Stimulated activated CD8-positive, alpha-beta memory T cell treated with anti-CD3 and anti-CD28 coated beads, Interleukin-15, amount 100 ng/mL, for 24 hours (primary cell): ENCODE measurements around the gene MECR.

Source experiments
- DNase-seq: peaks from one replicate; pipeline ENCODE4 v3.0.0-alpha.2; 2020; ENCODE audit warnings: low read depth

MECR gene

DNA sequence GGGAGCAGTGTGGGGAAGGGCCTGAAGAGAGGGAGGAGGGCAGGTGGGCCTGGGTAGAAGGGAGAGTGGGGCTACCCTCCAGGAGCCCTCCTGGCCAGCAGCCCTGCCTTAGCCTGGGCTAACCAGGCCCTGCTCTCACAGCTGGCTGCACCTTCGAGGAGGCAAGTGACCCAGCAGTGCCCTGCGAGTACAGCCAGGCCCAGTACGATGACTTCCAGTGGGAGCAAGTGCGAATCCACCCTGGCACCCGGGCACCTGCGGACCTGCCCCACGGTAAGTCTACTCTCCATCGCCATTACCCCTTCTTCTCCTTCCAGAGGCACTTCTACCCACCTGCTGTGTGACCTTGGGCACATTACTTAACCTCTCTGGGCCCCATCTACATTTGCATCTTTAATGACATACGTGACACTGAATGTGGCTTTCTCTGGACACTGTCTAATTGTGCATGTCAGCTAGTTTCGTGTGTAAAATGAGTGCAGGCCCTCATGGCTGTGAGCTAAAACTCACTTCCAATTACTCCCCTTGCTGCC lies 24.5 kb upstream of the MECR start:
- DNase-seq: no peak

DNA sequence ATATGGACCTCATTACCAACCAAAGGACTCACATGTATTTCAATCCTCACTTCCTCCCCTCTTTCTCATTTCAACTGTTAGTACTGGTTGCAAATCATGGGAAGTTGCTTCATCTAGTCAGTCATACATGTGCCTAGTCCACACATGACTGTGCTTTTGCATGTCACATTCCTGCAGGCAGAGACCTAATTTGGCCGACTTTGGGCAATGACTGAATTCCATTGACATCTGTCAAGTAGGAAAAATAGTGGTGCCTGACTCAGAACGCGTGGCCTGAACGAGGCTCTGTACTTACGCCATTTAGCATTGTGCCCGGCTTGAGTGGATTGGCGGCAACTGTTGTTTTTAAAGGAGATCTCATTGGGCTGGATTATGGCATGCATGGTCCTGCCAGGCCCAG lies 23.6 kb upstream of the MECR start:
- no peak for DNase-seq

DNA sequence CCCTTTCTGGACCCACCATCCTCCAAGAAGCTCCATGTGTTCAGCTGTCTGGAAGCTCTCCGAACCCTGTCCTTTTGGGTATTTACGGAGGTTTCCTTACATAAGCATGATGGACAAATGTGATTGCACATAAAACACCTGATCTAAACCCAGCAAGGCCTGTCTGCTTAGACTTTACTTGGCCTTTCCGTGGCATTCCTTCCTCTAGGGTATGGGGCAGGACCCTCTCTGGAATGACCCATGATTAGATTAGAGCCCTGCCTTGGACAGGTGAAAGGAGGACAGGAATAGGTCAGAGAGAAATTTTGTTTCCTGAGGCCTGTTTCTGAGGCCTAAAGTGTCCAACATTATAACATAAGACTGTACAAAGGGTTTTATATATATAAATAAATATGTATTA lies 22.4 kb upstream of the MECR start:
- DNase-seq: no peak

DNA sequence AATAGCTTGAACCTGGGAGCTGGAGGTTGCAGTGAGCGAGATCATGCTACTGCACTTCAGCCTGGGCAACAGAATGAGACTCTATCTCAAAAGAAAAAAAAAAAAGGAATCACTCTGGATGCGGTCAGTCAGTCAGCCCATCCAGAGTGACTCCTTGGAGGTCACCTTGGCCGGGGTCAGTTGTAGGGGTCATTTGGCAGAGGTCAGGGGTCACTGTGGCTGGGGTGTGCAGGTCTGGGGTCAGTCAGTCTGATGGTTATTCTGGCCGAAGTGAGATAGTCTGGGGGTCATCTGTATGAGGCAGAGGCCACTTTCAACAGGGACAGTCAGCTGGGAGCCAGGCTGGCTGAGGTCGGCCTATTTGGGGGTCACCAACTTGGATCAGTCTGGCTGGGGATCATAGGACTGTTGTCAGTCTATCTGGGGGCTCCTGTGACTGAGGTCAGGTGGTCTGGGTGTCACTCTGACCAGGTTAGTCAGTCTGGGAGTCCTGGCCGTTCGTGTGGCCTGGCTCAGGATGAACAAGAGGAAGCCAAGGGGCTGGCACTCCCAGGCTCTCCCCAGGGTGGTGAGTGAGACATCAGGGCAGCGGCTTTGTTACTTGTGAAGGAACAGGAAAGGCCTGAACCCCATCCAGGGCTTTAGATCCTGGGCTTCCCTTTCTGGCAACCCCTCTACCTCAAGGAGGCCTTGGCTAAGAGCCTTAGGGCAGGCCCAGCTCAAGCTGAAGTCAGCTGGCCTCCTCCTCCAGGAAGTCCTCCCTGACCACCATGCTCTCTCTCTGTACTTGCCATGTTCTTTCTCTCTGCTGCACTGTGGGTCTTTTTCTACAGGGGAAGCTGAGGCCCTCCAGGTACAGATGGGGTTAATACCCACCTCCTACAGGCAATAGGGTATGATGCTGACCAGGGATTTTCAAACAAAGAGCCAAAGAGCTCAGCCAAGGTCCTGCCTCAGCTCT lies 20.7 kb upstream of the MECR start:
- DNase-seq: no peak

DNA sequence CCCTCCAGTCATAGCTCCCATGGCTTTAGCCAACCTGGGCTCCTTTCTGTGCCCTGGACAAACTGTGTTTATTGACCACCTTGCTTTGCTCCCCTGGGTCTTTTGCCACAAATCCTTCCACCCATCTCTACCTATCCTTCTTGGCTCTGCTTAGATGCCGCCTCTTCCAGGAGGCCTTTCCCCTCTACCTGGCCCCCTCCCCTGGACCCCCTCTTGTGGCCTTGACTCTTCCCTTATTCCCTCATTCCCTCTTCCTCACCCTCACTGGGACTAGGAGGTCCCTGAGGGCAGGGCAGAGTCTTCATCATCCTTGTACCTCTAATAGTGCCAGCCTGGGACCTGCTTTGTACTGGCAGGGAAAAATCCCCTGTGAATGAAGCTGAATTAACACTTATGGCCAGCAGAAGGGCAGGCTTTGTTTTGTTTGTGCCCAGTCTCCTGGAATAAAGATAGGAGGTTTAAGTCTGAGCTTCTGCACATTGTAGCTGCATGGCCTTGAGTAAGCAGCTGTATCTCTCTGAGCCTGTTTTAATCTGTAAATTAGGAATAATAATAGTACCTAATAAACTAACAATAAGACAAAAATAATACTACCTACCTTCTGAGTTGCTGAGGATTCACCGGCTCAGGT lies 19.3 kb upstream of the MECR start:
- no peak for DNase-seq

DNA sequence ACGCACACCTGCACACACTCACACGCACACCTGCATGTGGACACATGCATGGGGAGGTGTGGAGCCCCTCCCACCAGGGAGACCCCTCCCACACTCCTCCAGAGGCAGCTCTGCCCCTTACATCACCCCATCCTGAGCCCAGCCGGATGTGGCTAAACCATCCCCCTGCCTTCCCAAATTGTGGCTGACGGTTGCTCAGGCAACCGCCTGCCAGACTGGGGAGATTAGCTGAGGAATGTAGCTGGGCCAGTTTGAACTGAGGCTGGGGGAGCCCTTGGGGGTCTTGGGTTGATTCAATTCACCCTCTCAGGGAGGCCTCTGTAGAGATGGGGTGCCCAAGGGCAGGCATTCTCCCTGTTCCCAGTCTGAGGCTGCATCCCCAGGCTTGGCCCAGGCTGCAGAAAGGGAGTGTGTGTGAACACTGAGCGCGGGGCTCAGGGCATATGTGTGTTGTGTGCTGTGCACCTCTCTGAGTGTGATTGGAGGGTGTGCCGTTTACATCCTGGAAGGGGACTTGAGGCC lies 18.5 kb upstream of the MECR start:
- no peak for DNase-seq

DNA sequence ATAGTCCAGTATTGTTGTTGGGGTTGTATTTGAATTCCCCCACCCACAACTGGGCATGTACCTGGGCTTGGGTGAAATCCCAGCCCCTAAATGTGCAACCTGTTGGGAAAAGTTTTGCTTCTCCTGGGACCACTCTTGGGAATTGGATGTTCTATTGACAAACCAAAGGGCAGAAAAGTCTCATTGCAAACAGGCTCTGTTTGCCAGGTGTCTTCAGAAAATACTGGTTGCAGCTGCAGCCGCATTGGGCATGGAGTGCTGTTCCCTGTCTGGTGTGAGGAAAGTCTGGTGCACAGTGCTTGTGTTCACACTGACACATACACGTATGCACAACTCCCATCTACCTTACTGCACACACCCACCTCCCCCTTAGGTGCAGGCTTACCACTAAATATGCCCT lies 17.7 kb upstream of the MECR start:
- DNase-seq: no peak

DNA sequence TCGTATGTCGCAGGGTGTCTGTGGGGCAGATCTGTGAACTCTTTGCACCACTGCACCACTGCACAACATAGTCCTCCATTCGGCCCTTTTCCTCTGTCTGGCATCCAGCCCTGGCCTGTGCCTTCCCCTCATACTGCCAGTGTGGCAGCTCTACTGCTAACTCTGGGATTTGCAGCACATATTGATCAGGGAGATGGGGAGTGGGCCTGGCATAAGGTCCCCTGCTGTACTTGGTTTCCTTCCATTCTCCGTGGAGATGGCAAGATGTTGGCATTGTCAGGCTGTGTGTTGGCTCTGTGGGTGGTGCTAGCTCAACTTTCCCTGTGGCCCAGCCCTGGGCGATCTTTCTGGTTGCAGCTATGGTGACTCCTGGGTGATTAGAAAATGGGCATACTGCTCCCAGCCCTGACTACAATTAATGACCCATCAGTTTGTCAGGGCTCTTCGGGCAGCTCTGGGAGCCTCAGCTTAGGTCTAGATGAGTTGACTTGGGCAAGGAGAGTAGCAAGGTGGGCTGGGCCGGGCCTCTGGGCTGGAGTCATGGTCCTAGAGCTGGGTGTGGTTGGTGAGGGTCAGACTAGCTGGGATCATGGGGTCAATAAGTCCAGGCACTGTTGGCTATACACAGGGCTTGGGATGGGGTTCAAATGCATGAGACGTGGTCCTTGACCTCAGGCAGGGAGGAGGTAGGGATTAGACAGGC lies 17.0 kb upstream of the MECR start:
- no peak for DNase-seq

DNA sequence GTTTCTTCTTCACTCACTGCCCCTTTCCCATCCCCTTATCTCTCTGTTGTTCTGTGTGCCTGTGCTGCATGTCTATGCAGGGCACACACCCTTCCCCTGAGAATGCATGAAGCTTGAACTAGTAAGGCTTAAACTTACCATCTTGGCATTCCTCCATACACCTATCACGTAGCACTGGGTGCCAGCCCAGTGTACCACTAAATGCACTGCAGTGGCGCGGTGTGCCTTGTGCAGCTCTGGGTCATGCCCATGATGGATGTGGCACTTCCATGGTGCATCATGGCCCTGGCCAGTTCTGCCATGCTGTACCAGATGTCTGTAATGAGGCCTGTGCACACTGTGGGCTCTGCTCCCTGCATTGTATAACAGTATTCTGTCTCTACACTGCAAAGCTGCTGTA lies 16.3 kb upstream of the MECR start:
- DNase-seq: no peak

DNA sequence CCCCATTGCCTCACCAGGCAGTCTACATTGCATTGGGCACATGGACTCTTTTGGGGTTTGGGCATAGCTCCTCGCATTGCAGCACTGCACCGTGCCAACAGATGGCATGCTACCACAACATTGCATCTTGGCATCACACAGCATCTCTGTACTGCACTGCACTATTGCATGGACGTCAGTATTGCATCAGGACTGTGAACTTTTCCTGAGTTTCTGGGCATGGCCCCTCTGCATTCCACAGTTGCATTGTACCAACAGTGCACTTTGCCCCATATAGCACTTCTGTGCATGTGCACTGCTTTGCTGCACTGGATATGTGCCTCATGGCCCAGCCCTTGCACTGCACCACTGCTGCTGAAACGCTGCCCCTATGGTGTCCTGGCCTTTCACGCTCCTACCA lies 15.1 kb upstream of the MECR start:
- no peak for DNase-seq

DNA sequence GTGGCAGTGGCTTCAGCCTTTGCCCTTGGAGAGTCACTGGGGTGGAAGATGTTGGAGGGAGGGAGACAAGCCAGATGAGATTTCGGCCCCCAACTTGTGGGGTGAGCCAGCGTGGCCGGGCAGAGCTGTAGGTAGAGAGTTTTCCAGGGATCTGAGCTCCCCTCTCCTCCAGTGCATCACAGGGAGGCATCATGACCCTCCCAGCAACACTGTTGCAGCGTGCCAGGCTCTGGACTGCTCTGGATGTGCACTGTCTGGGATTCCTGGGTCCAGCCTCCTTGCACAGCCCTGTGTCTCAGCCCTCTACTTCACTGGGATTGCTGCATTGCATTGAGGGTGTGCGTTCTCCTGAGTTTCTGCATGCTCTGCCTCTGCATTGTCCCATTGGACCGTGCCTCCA lies 14.5 kb upstream of the MECR start:
- DNase-seq: no peak

DNA sequence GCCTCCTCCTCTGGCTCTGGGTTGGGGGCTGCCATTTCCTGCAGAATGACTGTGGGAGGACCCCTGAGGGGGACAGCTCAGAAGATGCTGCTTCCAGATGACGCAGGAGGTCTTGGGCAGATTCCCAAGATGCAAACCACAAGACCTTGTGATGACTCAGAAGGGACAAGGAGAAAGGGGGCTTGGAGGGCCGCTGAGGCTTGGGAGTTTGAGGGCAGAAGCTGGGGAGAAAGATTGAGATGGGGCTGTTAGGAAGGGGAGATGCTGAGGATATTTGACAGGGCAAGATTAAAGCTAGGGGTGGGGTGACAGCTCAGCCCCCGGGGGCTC lies 13.1 kb upstream of the MECR start:
- no peak for DNase-seq

DNA sequence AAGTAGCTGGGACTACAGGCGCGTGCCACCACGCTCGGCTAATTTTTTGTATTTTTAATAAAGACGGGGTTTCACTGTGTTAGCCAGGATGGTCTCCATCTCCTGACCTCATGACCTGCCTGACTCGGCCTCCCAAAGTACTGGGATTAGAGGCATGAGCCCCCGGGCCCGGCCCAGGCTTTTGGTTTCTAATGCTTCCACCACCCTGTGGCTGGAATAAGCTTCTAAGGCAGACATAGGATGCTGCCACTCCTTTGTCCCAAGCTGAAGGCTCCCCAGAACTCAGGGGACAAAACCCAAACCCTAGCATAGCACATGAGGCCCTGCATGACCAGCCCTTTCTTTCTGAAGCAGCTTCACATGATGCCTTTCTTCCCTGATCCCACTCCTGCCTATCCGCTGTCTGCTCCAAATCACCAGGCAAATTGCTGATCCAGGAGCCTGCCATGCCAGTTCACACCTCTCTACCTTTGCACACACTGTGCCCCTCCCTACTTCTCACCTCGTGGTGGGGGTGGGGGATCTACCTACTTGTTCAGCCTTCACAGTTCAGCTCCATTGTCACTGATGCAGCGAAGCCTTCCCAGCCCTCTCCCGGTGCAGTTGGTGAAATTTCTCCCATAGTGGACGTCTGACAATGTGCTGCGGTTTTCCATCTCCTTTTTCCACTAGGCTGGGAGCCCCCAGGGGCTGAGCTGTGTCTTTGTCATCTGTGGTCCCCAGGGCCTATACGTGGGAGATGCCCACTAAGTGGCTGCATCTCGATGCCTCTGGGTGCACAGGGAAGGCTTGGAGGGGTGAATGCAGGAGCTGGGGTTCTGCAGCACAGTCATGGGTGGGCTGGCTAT lies 12.5 kb upstream of the MECR start:
- no peak for DNase-seq

DNA sequence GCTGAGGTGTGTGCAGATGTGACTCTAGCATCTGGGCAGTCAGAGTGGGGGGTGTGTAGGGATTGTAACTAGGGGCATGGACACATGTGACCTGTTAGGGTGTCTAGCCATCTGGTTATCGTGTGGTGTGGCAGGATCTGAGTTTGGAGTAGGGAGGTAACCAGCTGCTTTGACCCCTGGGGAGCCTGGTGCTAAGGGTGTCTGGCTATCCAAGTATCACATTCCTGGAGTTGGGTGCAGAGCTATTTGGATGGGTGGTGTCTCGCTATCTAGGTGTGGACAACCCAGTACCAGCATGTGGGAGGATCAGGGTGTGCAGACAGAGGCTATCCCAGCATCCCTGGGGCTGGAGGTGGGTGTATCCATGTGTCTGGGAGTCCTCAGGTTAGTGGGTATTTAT lies 10.3 kb upstream of the MECR start:
- no peak for DNase-seq

DNA sequence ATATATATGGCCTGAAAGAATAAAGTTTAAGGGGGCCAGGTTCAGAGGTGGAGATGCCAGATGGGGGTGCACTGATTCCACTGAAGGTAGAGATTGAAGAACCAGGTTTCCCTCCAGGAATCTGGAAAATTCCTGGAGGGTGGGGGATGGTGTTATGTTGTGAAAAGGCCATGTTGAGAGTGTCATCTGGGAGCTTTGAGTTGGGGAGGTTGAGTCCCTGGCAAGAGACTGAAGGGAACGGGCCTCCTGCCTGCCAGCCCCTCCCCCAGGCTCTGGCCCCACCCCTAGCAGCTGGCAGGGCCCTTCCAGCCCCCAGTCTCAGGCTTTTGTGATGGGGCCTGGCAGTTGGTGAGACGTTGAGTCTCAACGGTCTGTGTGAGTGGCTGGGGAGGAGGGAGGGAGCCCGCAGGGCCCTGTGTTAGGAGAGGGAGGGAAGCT lies 9.7 kb upstream of the MECR start:
- no peak for DNase-seq

DNA sequence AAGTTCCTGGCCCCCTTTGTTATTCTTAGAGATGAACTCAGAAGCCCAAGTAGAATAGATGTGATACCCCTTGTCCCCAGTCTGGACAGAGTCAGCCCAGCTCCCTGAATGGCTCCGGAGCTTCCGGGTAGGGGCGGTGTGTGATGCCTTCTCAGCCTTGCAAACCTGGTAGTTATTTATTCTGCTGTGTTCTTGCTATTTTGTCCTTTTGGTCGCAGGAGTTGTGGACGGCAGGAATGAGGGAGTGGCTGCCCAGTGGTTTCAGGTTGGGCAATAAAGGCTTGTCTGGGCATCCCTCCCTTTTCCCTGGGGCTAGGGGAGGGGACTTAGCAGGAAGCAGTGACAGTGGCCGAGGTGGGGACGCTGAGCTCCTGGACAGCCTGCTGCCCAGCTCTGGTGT lies 8.4 kb upstream of the MECR start:
- no peak for DNase-seq

DNA sequence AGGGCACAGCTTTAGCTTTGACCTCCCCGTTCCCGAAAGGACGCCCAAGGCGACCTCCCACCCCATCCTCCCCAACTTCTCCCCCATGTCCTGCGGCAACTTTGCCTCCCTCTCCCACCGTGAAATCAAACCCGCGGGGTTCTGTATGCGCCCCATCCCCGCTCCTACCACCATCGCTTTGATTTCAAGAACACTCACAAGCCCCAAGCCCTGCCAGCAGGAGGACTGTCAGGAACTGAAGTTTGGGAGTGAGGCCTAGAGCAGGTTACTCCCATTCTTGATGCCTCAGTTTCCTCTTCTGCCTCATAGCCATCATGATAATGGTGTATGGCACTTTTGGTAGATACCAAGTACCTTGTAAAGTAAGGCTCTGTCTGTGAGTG lies 7.9 kb upstream of the MECR start:
- DNase-seq: no peak

DNA sequence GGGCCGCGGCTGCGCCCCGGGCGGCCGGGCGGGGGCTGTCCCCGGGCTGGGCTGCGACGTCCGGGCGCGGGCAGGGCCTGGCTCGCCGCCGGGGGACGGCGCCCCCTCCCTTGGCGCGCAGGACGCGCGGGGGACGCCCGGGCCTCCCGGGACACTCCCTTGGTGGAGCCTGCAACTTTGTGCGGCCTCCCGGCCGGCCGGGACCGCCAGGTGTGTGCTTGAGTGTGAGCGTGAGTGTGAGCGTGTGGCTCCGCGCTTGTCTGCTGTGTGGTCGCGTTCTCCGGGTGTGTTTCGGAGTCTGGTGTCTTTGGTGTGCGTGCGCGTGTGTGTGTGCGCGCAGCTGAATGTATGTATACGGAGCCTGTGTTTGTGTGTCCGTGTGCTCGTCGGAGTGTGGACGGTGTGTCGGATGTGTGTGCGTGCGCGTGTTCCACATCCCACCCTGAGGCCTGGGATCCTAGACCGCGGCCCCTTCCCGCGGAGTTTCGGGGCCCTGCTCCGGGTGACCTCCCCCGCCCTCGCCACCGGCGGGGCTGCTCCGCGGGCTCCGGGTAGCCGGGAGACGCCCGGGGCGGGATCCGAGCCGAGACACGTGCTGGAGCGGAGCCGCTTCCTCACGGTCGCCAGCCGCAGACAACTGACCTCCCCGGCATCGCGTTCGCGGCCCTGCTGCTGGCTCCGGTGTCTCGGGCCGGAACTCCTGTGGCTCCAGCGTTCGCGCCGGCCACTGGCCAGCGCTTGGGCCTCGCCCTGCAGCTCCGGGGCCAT lies 7.3 kb upstream of the MECR start:
- DNase-seq: no peak

DNA sequence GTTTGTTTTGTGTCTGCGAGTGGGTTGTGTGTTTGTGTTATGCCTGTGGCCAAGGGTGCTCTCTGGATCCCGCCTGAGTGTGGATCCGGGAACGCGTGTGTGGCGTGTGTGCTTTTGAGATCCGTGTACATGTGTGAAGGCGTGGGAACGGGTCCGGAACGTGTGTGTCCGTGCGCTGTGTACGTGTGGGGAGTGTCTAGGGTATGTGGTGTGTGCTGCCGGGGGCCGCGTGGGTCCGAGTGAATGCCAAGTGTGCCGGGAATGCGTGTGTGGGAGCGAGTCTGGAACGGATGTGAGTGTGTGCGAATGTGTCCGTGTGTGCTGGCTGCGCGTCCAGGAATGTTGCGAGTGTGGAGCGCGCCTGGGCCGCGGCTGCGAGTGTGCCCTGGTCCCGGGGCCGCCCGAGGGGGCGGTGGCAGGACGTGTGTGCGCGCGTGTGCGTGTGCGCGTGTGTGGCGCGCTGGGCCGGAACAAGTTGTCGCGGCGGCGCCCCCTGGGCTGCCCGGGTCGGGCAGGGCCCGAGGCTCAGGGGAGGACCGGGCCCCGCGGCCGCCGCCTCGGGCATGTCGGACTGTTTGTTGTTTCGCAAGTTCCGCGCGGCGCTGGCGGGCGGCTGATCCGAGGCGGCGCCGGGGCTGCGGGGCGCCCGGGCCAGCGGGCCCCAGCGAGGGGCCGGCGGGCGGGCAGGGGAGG lies 6.5 kb upstream of the MECR start:
- no peak for DNase-seq

DNA sequence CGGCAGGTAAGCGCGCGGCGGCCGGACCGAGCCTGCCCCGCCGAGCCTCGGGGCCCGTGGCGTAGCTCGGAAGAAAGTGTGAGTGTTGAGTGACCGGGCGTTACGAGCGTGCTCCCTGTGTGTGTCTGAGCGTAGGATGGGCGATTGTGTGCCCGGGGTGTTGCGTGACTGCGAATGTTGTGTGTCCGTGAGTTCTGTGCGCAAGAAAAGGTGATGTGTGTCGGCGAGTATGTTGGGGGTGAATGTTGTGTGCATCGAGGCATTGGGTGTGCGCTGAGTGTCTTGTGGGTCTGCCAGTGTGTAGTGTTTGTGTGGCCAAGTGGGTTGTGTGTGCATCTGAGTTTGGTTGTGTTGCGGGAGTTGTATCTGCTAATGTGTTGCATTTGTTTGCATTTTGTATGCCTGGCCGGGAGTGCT lies 6.0 kb upstream of the MECR start:
- DNase-seq: no peak
